Astrocyte (in vitro differentiated cells and primary cell): ENCODE measurements around the gene SHC3. TPM values are rescaled to one million over a fixed set of nuclear protein-coding genes. Genes with fewer than 3 reads are reported as not detected.

ENCODE experiments used
- DNase-seq: peaks from one replicate; pipeline ENCODE4 v3.0.0-alpha.2; 2010; ENCODE audit warnings: low read depth
- FAIRE-seq: peaks from 2 replicates; lab custom pipeline; 2011; peaks lifted over from hg19 to GRCh38; lab: Jason Lieb, UNC
- H2AFZ ChIP-seq: 2 replicates; pipeline ENCODE4 v1.6.0; 2012; ENCODE audit warnings: low read depth, low read length, inconsistent platforms
- H3K27ac ChIP-seq: 2 replicates; pipeline ENCODE4 v1.5.1; 2011; ENCODE audit warnings: low read depth, low read length, inconsistent platforms
- H3K27me3 ChIP-seq: 2 replicates; pipeline ENCODE4 v1.6.0; 2011; ENCODE audit warnings: low read length, inconsistent platforms; ENCODE audit not compliant: insufficient read depth
- H3K36me3 ChIP-seq: 2 replicates; pipeline ENCODE4 v1.5.1; 2011; ENCODE audit warnings: low read length, inconsistent platforms; ENCODE audit not compliant: insufficient read depth
- H3K4me1 ChIP-seq: 2 replicates; pipeline ENCODE4 v1.5.1; 2011; ENCODE audit warnings: low read length, inconsistent platforms; ENCODE audit not compliant: insufficient read depth
- H3K4me2 ChIP-seq: 2 replicates; pipeline ENCODE4 v1.6.0; 2012; ENCODE audit warnings: low read length, inconsistent platforms
- H3K4me3 ChIP-seq: 2 replicates; pipeline ENCODE4 v1.5.1; 2011; ENCODE audit warnings: low read depth, mild to moderate bottlenecking, low read length, inconsistent platforms; ENCODE audit not compliant: insufficient read depth
- H3K79me2 ChIP-seq: 2 replicates; pipeline ENCODE4 v1.6.0; 2012; ENCODE audit warnings: mild to moderate bottlenecking, low read length, inconsistent platforms; ENCODE audit not compliant: insufficient read depth
- H3K9ac ChIP-seq: 2 replicates; pipeline ENCODE4 v1.6.0; 2012; ENCODE audit warnings: mild to moderate bottlenecking, low read length, inconsistent platforms
- H3K9me3 ChIP-seq: 2 replicates; pipeline ENCODE4 v1.5.1; 2012; ENCODE audit warnings: low read depth, mild to moderate bottlenecking, low read length, inconsistent platforms; ENCODE audit not compliant: insufficient read depth
- H4K20me1 ChIP-seq: 2 replicates; pipeline ENCODE4 v1.6.0; 2012; ENCODE audit warnings: low read length, inconsistent platforms; ENCODE audit not compliant: insufficient read depth
- H3K27ac Mint-ChIP-seq: one replicate; pipeline ENCODE4 v1.8.0; 2021; ENCODE audit warnings: mild to moderate bottlenecking, mixed read lengths; ENCODE audit not compliant: unreplicated experiment
- H3K27me3 Mint-ChIP-seq: one replicate; pipeline ENCODE4 v1.8.0; 2021; ENCODE audit warnings: low read depth, mixed read lengths; ENCODE audit not compliant: unreplicated experiment
- H3K36me3 Mint-ChIP-seq: one replicate; pipeline ENCODE4 v1.8.0; 2021; ENCODE audit warnings: low read depth, mixed read lengths; ENCODE audit not compliant: unreplicated experiment
- H3K4me1 Mint-ChIP-seq: one replicate; pipeline ENCODE4 v1.8.0; 2021; ENCODE audit warnings: low read depth, mixed read lengths; ENCODE audit not compliant: unreplicated experiment
- H3K4me3 Mint-ChIP-seq: one replicate; pipeline ENCODE4 v1.8.0; 2021; ENCODE audit warnings: mild to moderate bottlenecking, moderate library complexity, mixed read lengths; ENCODE audit not compliant: unreplicated experiment
- H3K9me3 Mint-ChIP-seq: one replicate; pipeline ENCODE4 v1.8.0; 2021; ENCODE audit warnings: mild to moderate bottlenecking, mixed read lengths; ENCODE audit not compliant: unreplicated experiment
- EZH2 ChIP-seq: IDR thresholded peaks from 2 replicates; pipeline ENCODE4 v1.6.1; 2012; ENCODE audit warnings: mild to moderate bottlenecking, low read length, inconsistent platforms; ENCODE audit not compliant: insufficient read depth
- total RNA-seq: library from RNA; stranded (reverse); gene quantifications from 2 replicates; pipeline ENCODE4 v1.2.1, GENCODE V29; 2021
- TF ChIP-seq, protein P1 (sequence below): IDR thresholded peaks from 2 replicates; pipeline ENCODE4 v1.5.1; 2011; ENCODE audit warnings: low read depth, mild to moderate bottlenecking, inconsistent platforms, low read length, moderate library complexity; ENCODE audit not compliant: insufficient read depth

Gene SHC3
- total RNA-seq, 1 donor from 2014 or later, result 4.6 TPM

DNA sequence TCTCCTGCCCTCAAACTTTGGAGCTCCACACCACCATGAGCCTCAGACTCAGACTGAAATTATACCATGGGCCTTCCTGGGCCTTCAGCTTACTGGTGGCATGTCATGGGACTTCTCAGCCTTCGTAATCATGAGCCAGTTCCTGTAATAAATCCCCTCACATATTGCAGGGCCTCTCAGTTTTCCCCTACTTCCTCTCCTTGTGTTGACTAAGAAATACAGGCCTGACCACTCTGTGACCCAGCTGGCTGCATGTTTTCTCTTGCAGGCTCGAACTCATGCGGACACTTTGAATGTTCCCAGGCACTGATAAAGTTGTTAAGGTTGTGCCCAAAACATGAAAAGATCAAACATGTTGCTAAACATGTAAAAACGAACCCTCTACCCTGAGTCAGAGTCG lies 26.2 kb upstream of the SHC3 start:
- Mint-ChIP-seq H3K27ac (no peak overlapping the region), H3K9me3 (peaks cover 6% of the 10 kb centered on the region), H3K27me3 (peaks cover 8% of the 10 kb centered on the region), H3K4me3 (no peak overlapping the region), H3K4me1 (no peaks in the 10 kb centered on the region), H3K36me3 (no peaks in the 10 kb centered on the region)
- Histone ChIP-seq H4K20me1 (no peaks in the 10 kb centered on the region), H3K9ac (no peak overlapping the region), H3K9me3 (no peaks in the 10 kb centered on the region), H3K27ac (no peak overlapping the region), H3K36me3 (no peaks in the 10 kb centered on the region), H3K4me3 (no peak overlapping the region), H3K79me2 (no peaks in the 10 kb centered on the region), H2AFZ (no peak overlapping the region), H3K27me3 (no peaks in the 10 kb centered on the region), H3K4me2 (no peak overlapping the region), H3K4me1 (no peaks in the 10 kb centered on the region)
- no peak for TF ChIP-seq EZH2
- TF ChIP-seq, protein P1, sequence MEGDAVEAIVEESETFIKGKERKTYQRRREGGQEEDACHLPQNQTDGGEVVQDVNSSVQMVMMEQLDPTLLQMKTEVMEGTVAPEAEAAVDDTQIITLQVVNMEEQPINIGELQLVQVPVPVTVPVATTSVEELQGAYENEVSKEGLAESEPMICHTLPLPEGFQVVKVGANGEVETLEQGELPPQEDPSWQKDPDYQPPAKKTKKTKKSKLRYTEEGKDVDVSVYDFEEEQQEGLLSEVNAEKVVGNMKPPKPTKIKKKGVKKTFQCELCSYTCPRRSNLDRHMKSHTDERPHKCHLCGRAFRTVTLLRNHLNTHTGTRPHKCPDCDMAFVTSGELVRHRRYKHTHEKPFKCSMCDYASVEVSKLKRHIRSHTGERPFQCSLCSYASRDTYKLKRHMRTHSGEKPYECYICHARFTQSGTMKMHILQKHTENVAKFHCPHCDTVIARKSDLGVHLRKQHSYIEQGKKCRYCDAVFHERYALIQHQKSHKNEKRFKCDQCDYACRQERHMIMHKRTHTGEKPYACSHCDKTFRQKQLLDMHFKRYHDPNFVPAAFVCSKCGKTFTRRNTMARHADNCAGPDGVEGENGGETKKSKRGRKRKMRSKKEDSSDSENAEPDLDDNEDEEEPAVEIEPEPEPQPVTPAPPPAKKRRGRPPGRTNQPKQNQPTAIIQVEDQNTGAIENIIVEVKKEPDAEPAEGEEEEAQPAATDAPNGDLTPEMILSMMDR, result no peak
- FAIRE-seq, result no peak
- DNase-seq, result no peak

DNA sequence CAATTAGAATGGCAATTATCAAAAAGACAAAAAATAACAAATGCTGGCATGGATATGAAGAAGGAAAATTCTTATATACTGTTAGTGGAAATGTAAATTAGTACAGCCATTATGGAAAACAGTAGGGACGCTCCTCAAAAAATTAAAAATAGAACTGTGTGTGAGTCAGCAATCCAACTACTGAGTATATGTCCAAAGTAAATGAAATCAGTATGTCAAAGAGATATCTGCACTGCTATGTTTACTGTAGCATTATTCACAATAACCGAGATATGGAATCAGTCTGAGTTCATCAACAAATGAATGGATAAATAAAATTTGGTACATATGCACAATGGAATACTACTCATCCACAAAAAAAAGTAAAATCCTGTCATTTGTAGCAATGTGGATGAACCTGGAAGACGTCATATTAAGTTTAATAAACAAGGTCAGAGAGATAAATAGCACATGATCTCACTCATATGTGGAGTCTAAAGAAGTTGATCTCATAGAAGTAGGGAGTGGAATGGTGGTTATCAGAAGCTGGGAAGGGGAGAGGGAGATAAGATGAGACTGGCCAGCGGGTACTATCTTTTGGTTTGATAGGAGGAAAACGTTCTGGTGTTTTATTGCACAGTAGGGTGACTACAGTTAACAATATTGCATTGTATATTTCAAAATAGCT lies 16.6 kb upstream of the SHC3 start:
- H3K27ac ChIP-seq, result no peak overlapping the region
- FAIRE-seq, result no peak
- Mint-ChIP-seq H3K4me1 (no peaks in the 10 kb centered on the region), H3K36me3 (no peaks in the 10 kb centered on the region), H3K27ac (no peak overlapping the region), H3K9me3 (peaks cover 2% of the 10 kb centered on the region), H3K27me3 (peaks cover 4% of the 10 kb centered on the region), H3K4me3 (no peak overlapping the region)
- H4K20me1 ChIP-seq, result no peaks in the 10 kb centered on the region
- no peaks in the 10 kb centered on the region for H3K79me2 ChIP-seq
- no peaks in the 10 kb centered on the region for H3K36me3 ChIP-seq
- DNase-seq, result no peak
- H3K4me2 ChIP-seq, result no peak overlapping the region
- H2AFZ ChIP-seq, result no peak overlapping the region
- no peaks in the 10 kb centered on the region for H3K9me3 ChIP-seq
- no peaks in the 10 kb centered on the region for H3K4me1 ChIP-seq
- H3K4me3 ChIP-seq, result no peak overlapping the region
- TF ChIP-seq EZH2, result no peak
- TF ChIP-seq, protein P1, result no peak
- H3K27me3 ChIP-seq, result no peaks in the 10 kb centered on the region
- no peak overlapping the region for H3K9ac ChIP-seq

DNA sequence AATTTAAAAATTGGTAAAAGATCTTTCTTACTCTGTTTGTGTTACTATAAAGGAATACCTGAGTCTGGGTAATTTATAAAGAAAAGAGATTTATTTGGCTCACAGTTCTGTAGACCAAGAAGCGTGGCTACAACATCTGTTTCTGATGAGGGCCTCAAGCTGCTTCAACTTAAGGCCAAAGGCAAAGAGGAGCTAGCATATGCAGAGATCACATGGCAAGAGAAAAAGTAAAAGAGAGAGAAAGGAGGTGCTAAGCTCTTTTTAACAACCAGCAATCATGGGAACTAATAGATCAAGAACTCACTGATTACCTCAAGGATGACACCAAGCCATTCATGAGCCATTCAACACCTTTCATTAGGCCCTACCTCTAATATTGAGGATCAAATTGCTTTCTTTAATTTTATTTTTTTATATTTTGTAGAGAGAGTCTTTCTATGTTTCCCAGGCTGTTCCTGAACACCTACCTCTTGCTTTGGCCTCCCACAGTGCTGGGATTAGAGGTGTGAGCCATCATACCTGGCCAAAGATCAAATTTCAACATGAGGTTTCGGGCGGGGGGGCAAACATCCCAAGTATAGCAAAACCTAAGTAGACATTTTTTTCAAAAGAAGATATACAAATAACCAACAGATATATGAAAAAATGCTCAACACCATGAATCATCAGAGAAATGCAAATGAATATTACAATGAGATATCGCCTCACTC lies 16.0 kb upstream of the SHC3 start:
- Mint-ChIP-seq H3K9me3 (peaks cover 2% of the 10 kb centered on the region), H3K27ac (no peak overlapping the region), H3K4me3 (no peak overlapping the region), H3K27me3 (peaks cover 4% of the 10 kb centered on the region), H3K36me3 (no peaks in the 10 kb centered on the region), H3K4me1 (no peaks in the 10 kb centered on the region)
- H3K4me3 ChIP-seq, result no peak overlapping the region
- no peaks in the 10 kb centered on the region for H3K36me3 ChIP-seq
- H3K79me2 ChIP-seq, result no peaks in the 10 kb centered on the region
- no peaks in the 10 kb centered on the region for H3K27me3 ChIP-seq
- no peaks in the 10 kb centered on the region for H3K9me3 ChIP-seq
- H3K27ac ChIP-seq, result no peak overlapping the region
- H4K20me1 ChIP-seq, result no peaks in the 10 kb centered on the region
- H3K9ac ChIP-seq, result no peak overlapping the region
- no peak overlapping the region for H2AFZ ChIP-seq
- FAIRE-seq (no peak), DNase-seq (no peak)
- H3K4me2 ChIP-seq, result no peak overlapping the region
- no peaks in the 10 kb centered on the region for H3K4me1 ChIP-seq
- no peak for TF ChIP-seq EZH2
- TF ChIP-seq, protein P1, result no peak
